Pancreas (tissue), 10 donors: ENCODE results near the gene RYR1. TPM values are rescaled to one million over a fixed set of nuclear protein-coding genes. Genes with fewer than 3 reads are reported as not detected.
"Not testable (repeated sequence)": the region's sequence is repeated elsewhere in the genome, so short reads cannot be mapped to it uniquely, and the experiment has no call there.

Experiments
- ATAC-seq, 4 donors: fragments of 200-7000 bp; cut with Tn5 transposase; one replicate each; pipeline versions ENCODE4 v1.8.0 to v1.9.1; 2020; ENCODE audit warnings: mild to moderate bottlenecking in 4 of 4, moderate library complexity in 4 of 4
- DNase-seq, 6 donors: peaks; one replicate each; pipeline ENCODE4 v3.0.0-alpha.2; 2020
- FAIRE-seq: peaks from 2 replicates; lab custom pipeline; 2012; peaks lifted over from hg19 to GRCh38; lab: Jason Lieb, UNC
- H3K27ac ChIP-seq, 4 donors: fragments of 200-600 bp; sonication (generic); 1 replicate in 3 of 4; 2 replicates in 1 of 4; pipeline versions ENCODE4 v1.5.0 to v1.8.0; 2020
- H3K27me3 ChIP-seq, 4 donors: fragments of 200-600 bp; one replicate each; pipeline ENCODE4 v1.8.0; 2021
- H3K36me3 ChIP-seq, 3 donors: fragments of 200-600 bp; sonication (generic) in 1 of 3; one replicate each; pipeline versions ENCODE4 v1.5.0 to v1.8.0; 2020 to 2021
- H3K4me1 ChIP-seq, 3 donors: fragments of 200-600 bp; one replicate each; pipeline ENCODE4 v1.8.0; 2021
- H3K4me3 ChIP-seq, 4 donors: fragments of 200-600 bp; sonication (generic) in 2 of 4; one replicate each; pipeline versions ENCODE4 v1.5.0 to v1.8.0; 2020 to 2021
- H3K9me3 ChIP-seq, 4 donors: fragments of 200-600 bp; one replicate each; pipeline ENCODE4 v1.8.0; 2021
- WGBS, 2 donors: extraction: QIAGEN DNeasy Blood & Tissue Kit; methylation state at CpG; one replicate each; pipeline ENCODE4 v1.1.7; 2013; 5-methylcytosine and 5-hydroxymethylcytosine counted together
- intact Hi-C, 3 donors: fragments of 100-400 bp; cut with DNase I; formaldehyde crosslinking; loops; one replicate each; pipeline versions ENCODE4 v1.11.1 to v1.14.2; 2022
- polyA plus RNA-seq, 2 donors: library from polyadenylated mRNA; stranded (reverse); fragments of 200-250 nt; gene quantifications; one replicate each; pipeline ENCODE4 v1.2.3, GENCODE V29; 2013
- total RNA-seq, 6 donors: library from RNA; stranded (reverse); fragmentation: NEBNext Ultra II Directional in 4 of 6; extraction: Animal tissue kit (Norgen Biotek cat#: 25700) in 4 of 6; gene quantifications; one replicate each; pipeline versions ENCODE4 v1.2.1 to v1.2.4, GENCODE V29; 2021 to 2023
- TF ChIP-seq, protein P1 (sequence below), 4 donors: fragments of 200-600 bp; sonication (generic) in 3 of 4; IDR thresholded peaks; one replicate each; pipeline versions ENCODE4 v1.5.0 to v1.8.0; 2021; ENCODE audit warnings: antibody characterized with exemption in 4 of 4
- donor health status: healthy with polysubstance abuse.
- donor health status: DM: no; HTN: no; CAD: no; lungs with moderate emphysema.
- donor health status: DM: no; HTN: no; CAD: no.
- donor health status: control.
- donor health status: control.
- donor health status: Bipolar disorder and iron deficiency.
- donor health status: DM: yes; HTN: yes; CAD: no.
- donor health status: DM: no; HTN: no; CAD: no.
- donor health status: DM: no; HTN: no; CAD: no.
- donor health status: DM: yes; HTN: yes; CAD: no.

Gene RYR1
- total and polyA plus RNA-seq, 8 donors, result 0.19 to 1.4 (median 0.57) TPM

DNA sequence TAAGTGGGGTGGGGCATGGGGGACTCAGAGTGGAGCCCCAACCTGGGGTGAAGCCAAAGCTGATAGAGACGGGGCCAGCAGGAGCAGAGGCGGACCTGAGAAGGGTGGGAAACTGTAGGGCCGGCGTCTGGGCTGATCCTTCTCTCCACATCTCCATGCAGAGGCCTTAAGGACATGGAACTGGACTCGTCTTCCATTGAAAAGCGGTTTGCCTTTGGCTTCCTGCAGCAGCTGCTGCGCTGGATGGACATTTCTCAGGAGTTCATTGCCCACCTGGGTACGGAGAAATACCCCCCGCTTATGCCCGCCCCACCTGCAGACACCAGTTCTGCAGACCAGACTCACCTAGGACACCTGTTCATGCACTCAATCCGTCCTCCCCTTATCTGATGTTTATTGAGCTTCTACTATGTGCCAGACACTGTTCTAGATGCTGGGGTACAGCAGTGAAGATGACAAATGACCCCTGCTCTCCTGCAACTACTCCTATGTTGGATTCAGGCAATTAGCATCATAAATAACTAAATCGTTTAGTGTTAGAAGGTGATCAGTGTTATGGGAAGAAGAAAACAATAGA, 74.1 kb downstream of the RYR1 start:
- no peaks in the 10 kb centered on the region for H3K27me3 ChIP-seq
- no peak for ATAC-seq
- WGBS, 2 donors, result 51 to 62% methylated on average over 12 of the region's 12 CpGs
- H3K9me3 ChIP-seq, result no peaks in the 10 kb centered on the region
- no peak for FAIRE-seq
- DNase-seq, result no peak
- no peak overlapping the region for H3K27ac ChIP-seq
- no peaks in the 10 kb centered on the region for H3K4me1 ChIP-seq
- intact Hi-C loops, result no loop called here
- no peak overlapping the region for H3K4me3 ChIP-seq
- TF ChIP-seq, protein P1, sequence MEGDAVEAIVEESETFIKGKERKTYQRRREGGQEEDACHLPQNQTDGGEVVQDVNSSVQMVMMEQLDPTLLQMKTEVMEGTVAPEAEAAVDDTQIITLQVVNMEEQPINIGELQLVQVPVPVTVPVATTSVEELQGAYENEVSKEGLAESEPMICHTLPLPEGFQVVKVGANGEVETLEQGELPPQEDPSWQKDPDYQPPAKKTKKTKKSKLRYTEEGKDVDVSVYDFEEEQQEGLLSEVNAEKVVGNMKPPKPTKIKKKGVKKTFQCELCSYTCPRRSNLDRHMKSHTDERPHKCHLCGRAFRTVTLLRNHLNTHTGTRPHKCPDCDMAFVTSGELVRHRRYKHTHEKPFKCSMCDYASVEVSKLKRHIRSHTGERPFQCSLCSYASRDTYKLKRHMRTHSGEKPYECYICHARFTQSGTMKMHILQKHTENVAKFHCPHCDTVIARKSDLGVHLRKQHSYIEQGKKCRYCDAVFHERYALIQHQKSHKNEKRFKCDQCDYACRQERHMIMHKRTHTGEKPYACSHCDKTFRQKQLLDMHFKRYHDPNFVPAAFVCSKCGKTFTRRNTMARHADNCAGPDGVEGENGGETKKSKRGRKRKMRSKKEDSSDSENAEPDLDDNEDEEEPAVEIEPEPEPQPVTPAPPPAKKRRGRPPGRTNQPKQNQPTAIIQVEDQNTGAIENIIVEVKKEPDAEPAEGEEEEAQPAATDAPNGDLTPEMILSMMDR (IDR thresholded peaks at IDR 0.05), result no peak
- H3K36me3 ChIP-seq, result no peaks in the 10 kb centered on the region

DNA sequence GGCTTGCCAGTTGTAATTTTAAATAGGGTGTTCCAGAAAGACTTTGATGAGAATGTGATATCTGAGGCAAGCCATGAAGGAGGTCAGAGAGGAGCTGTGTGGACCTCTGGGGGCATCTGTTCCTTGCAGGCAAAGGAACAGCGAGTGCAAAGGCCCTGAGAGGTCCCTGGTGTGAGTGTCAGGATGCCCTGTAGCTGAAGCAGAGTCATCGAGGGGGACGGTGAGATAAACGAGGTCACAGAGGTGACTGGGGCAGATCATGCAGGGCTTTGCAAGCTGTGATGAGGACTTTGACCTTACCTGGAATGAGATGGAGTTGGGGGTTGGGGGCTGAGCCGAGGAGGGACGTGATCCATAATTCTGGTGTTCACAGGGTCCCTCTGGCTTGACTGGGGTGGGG, 75.0 kb downstream of the RYR1 start:
- DNase-seq, result peak in 1 of 6 donors; percentile 5
- no peak for FAIRE-seq
- TF ChIP-seq, protein P1 (IDR thresholded peaks at IDR 0.05), result no peak
- Histone ChIP-seq H3K4me3 (no peak overlapping the region), H3K9me3 (no peaks in the 10 kb centered on the region), H3K36me3 (no peaks in the 10 kb centered on the region), H3K27me3 (no peaks in the 10 kb centered on the region), H3K27ac (no peak overlapping the region), H3K4me1 (no peaks in the 10 kb centered on the region)
- 14 to 24% methylated on average over 6 of the region's 6 CpGs for WGBS, 2 donors
- ATAC-seq, result no peak
- intact Hi-C loops, result no loop called here

DNA sequence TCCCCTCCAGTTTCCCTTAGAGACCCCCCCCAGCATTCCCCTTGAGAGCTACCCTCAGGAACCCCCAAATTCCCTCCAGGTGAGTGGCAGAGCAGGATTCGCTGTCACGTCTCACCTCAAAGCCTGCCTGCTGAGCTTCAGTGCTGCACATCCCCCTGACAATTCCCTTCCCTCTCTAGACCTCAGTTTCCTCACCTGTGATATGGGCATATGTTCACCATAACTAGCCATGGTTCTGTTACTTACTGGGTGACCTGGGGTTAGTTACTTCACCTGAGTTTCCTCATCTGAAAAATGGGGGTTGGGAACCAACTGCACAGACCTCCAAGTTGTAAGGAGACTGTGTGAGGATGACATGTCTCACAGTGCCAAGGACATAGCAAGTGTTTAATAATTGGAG, 75.5 kb downstream of the RYR1 start:
- intact Hi-C loops, result no loop called here
- DNase-seq (peak in 1 of 6 donors; percentile 8), ATAC-seq (no peak), FAIRE-seq (no peak)
- no peak overlapping the region for H3K4me3 ChIP-seq
- H3K9me3 ChIP-seq, result no peaks in the 10 kb centered on the region
- no peak overlapping the region for H3K27ac ChIP-seq
- no peaks in the 10 kb centered on the region for H3K4me1 ChIP-seq
- WGBS, 2 donors, result 90 to 91% methylated on average over 2 of the region's 2 CpGs
- TF ChIP-seq, protein P1 (IDR thresholded peaks at IDR 0.05), result no peak
- H3K27me3 ChIP-seq, result no peaks in the 10 kb centered on the region
- H3K36me3 ChIP-seq, result no peaks in the 10 kb centered on the region

DNA sequence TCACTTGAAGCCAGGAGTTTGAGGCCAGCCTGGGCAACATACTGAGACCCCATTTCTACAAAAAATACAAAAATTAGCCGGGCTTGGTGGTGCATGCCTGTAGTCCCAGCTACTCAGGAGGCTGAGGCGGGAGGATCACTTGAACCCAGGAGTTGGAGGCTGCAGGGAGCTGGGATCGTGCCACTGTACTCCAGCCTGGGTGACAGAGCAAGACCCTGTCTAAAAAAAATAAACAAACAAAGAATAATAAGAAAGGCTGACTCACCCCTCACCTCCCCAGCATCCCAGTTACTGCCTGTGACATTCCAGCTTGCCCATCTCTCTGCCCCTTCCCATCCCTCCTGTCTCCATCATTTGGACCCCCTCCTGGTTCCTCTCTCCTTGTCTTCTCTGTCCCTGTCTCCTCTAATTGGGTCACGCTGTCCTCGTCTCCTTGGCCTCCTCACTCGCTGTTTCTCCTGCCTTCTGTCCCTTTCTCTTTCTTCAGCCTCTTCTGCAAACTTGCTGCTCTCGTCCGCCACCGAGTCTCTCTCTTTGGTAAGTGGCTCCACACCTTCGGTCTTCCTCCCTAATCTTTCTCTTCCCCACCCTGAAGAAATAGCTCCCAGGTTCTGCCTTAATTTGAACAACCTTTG, 77.7 kb downstream of the RYR1 start:
- TF ChIP-seq, protein P1 (IDR thresholded peaks at IDR 0.05), result no peak
- Histone ChIP-seq H3K27ac (no peak overlapping the region), H3K9me3 (no peaks in the 10 kb centered on the region), H3K4me1 (no peaks in the 10 kb centered on the region), H3K36me3 (no peaks in the 10 kb centered on the region), H3K27me3 (no peaks in the 10 kb centered on the region), H3K4me3 (no peak overlapping the region)
- WGBS, 2 donors, result 57 to 71% methylated on average over 10 of the region's 10 CpGs
- intact Hi-C loops, result loop anchor here in 1 of 3 donors (10.0 kb wide), 2 partner anchors 104 to 414 kb away; partner anchors contain the start of genes EIF3K and MAP4K1
- no peak for ATAC-seq
- peak in 1 of 6 donors; percentile 3 for DNase-seq
- no peak for FAIRE-seq

DNA sequence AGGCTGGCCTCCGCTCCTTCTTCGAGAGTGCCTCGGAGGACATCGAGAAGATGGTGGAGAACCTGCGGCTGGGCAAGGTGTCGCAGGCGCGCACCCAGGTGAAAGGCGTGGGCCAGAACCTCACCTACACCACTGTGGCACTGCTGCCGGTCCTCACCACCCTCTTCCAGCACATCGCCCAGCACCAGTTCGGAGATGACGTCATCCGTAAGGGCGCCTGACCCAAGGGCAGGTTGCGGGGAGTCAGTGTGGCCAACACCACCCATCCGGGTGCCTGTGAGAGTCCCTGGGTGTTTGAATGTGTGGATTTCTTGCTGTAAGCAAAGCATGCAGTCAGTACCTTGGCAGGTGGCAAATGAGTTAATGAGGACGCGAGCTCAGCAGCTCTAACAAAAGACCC, 78.8 kb downstream of the RYR1 start:
- intact Hi-C loops, result loop anchor here in 1 of 3 donors (10.0 kb wide), 2 partner anchors 103 to 413 kb away; partner anchors contain the start of genes EIF3K and MAP4K1
- TF ChIP-seq, protein P1 (IDR thresholded peaks at IDR 0.05), result no peak

DNA sequence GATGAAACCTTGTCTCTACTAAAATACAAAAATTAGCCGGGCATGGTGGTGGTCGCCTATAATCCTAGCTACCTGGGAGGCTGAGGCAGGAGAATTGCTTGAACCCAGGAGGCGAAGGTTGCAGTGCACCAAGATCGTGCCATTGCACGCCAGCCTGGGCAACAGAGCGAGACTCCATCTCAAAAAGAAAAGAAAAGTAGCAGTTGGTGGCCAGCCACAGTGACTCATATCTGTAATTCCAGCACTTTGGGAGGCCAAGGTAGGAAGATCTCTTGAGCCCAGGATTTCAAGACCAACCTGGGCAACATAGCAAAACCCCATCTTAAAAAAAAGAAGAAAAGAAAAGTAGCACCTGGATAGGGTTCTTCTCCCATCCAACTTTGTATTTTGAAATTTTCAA, 79.7 kb downstream of the RYR1 start:
- H3K9me3 ChIP-seq, ATAC-seq, H3K36me3 ChIP-seq, FAIRE-seq, H3K4me1 ChIP-seq, H3K27ac ChIP-seq, H3K27me3 ChIP-seq, H3K4me3 ChIP-seq, DNase-seq: not testable (repeated sequence)
- WGBS, 2 donors, result 70 to 84% methylated on average over 6 of the region's 6 CpGs
- intact Hi-C loops, result loop anchor here in 1 of 3 donors (10.0 kb wide), 2 partner anchors 102 to 412 kb away; partner anchors contain the start of genes EIF3K and MAP4K1

More for the DNA sequence above, 78.8 kb downstream of the RYR1 start:
- H3K4me3 ChIP-seq, result no peak overlapping the region
- no peaks in the 10 kb centered on the region for H3K9me3 ChIP-seq
- no peaks in the 10 kb centered on the region for H3K27me3 ChIP-seq
- 71 to 80% methylated on average over 19 of the region's 19 CpGs for WGBS, 2 donors
- no peak for DNase-seq
- ATAC-seq, result no peak
- FAIRE-seq, result no peak
- no peak overlapping the region for H3K27ac ChIP-seq
- no peaks in the 10 kb centered on the region for H3K4me1 ChIP-seq
- H3K36me3 ChIP-seq, result no peaks in the 10 kb centered on the region
